Endothelial cell of umbilical vein (primary cell): ENCODE data around the gene CUZD1. TPM values are rescaled to one million over a fixed set of nuclear protein-coding genes. Genes with fewer than 3 reads are reported as not detected.
"Not testable (repeated sequence)": the region's sequence is repeated elsewhere in the genome, so short reads cannot be mapped to it uniquely, and the experiment has no call there.

Source experiments
- BruUV-seq: library from RNA; stranded (reverse); fragments of 400-500 nt; replicated peaks from 2 replicates; lab custom pipeline; 2021; lab: Mats Ljungman, UMichigan
- CTCF ChIA-PET: fragments of 300-600, 350-600 bp; sonication (Branson Sonifier 250); formaldehyde crosslinking; loops from one replicate; lab custom pipeline; 2021; ENCODE audit warnings: antibody characterized with exemption, inconsistent platforms; lab: Charles Lee
- POLR2A ChIA-PET: fragments of 300-600, 350-600 bp; sonication (Branson Sonifier 250); formaldehyde crosslinking; loops from one replicate; lab custom pipeline; 2021; ENCODE audit warnings: antibody characterized with exemption, inconsistent platforms; lab: Charles Lee
- DNase-seq: peaks from one replicate; pipeline ENCODE4 v3.0.0-alpha.2; 2011; ENCODE audit warnings: low read depth, low spot score
- FAIRE-seq: peaks from 2 replicates; lab custom pipeline; 2011; peaks lifted over from hg19 to GRCh38; lab: Jason Lieb, UNC
- H2AFZ ChIP-seq: 2 replicates; pipeline ENCODE4 v1.6.0; 2012; ENCODE audit warnings: low read depth, low read length, control low read depth, inconsistent platforms
- H3K27ac ChIP-seq: 2 replicates; pipeline ENCODE4 v1.5.1; 2011; ENCODE audit warnings: low read depth, mild to moderate bottlenecking, control low read depth, low read length, moderate library complexity; ENCODE audit not compliant: insufficient read depth
- H3K27me3 ChIP-seq, 2 experiments: 2 replicates each; pipeline versions ENCODE4 v1.6.0 to v1.6.1; 2011; ENCODE audit warnings: low read length in 2 of 2, mixed read lengths in 1 of 2; ENCODE audit not compliant: control insufficient read depth in 2 of 2, insufficient read depth in 2 of 2
- H3K36me3 ChIP-seq, 2 experiments: 2 replicates in 1 of 2; 3 replicates in 1 of 2; pipeline ENCODE4 v1.5.1; 2011; ENCODE audit warnings: low read length in 2 of 2, mild to moderate bottlenecking in 1 of 2, moderate library complexity in 1 of 2; ENCODE audit not compliant: control insufficient read depth in 2 of 2, insufficient read depth in 2 of 2; ENCODE audit errors: extremely low read depth in 1 of 2
- H3K4me1 ChIP-seq: 3 replicates; pipeline ENCODE4 v1.5.1; 2011; ENCODE audit warnings: mild to moderate bottlenecking, low read length; ENCODE audit not compliant: control insufficient read depth, insufficient read depth; ENCODE audit errors: extremely low read depth
- H3K4me2 ChIP-seq: 2 replicates; pipeline ENCODE4 v1.6.1; 2011; ENCODE audit warnings: low read length, control low read depth, mixed read lengths; ENCODE audit not compliant: insufficient read depth
- H3K4me3 ChIP-seq, 3 experiments: fragments of 200-600 bp in 1 of 3; sonication (generic), shearing (Covaris generic) in 1 of 3; replicated peaks in 1 of 3; 2 replicates each; pipeline ENCODE4 v1.5.1; 2011 to 2016; ENCODE audit warnings: control low read depth in 3 of 3, low read length in 3 of 3, mild to moderate bottlenecking in 2 of 3, inconsistent platforms in 1 of 3, low read depth in 1 of 3, moderate library complexity in 1 of 3; ENCODE audit not compliant: insufficient read depth in 1 of 3
- H3K79me2 ChIP-seq: 2 replicates; pipeline ENCODE4 v1.6.0; 2012; ENCODE audit warnings: low read length, inconsistent platforms; ENCODE audit not compliant: control insufficient read depth, insufficient read depth
- H3K9ac ChIP-seq: replicated peaks from 2 replicates; pipeline ENCODE3; 2011; ENCODE audit warnings: low read length, control low read depth; ENCODE audit not compliant: insufficient read depth; ENCODE audit errors: extremely low read depth
- H3K9me1 ChIP-seq: replicated peaks from 3 replicates; pipeline ENCODE4 v1.6.0; 2011; ENCODE audit warnings: mild to moderate bottlenecking, low read length; ENCODE audit not compliant: control insufficient read depth, insufficient read depth; ENCODE audit errors: extremely low read depth
- H3K9me3 ChIP-seq: replicated peaks from 2 replicates; pipeline ENCODE4 v1.5.1; 2012; ENCODE audit warnings: low read length, inconsistent platforms; ENCODE audit not compliant: control insufficient read depth, insufficient read depth
- H4K20me1 ChIP-seq: replicated peaks from 2 replicates; pipeline ENCODE3; 2011; ENCODE audit warnings: mild to moderate bottlenecking, low read length; ENCODE audit not compliant: control insufficient read depth, insufficient read depth; ENCODE audit errors: extremely low read depth
- EZH2 ChIP-seq: IDR thresholded peaks from 2 replicates; pipeline ENCODE4 v1.6.1; 2012; ENCODE audit warnings: borderline replicate concordance, low read depth, mild to moderate bottlenecking, moderate library complexity, low read length, inconsistent platforms; ENCODE audit not compliant: severe bottlenecking
- FOS ChIP-seq: IDR thresholded peaks from 2 replicates; pipeline ENCODE4 v1.6.1; 2011; ENCODE audit warnings: mild to moderate bottlenecking, low read length, moderate library complexity, borderline replicate concordance; ENCODE audit not compliant: insufficient read depth
- JUN ChIP-seq: IDR thresholded peaks from 2 replicates; pipeline ENCODE4 v1.6.1; 2011; ENCODE audit warnings: borderline replicate concordance, low read depth; ENCODE audit not compliant: insufficient read length, insufficient read depth
- MYC ChIP-seq: IDR thresholded peaks from one replicate; pipeline ENCODE4 v1.6.1; 2011; ENCODE audit warnings: mild to moderate bottlenecking, low read depth, low read length
- POLR2A ChIP-seq: IDR thresholded peaks from 2 replicates; pipeline ENCODE4 v1.6.1; 2012; ENCODE audit warnings: low read depth, mild to moderate bottlenecking, control low read depth, low read length
- dilution Hi-C: fragments of 300-500 bp; cut with MboI; formaldehyde crosslinking; loops from one replicate; pipeline ENCODE4 v1.15.0; 2019; ENCODE audit warnings: low sequenced_read_pairs; ENCODE audit not compliant: extremely low pct_ligation_motif_present
- intact Hi-C: fragments of 100-400 bp; cut with micrococcal nuclease; formaldehyde crosslinking; loops from one replicate; pipeline ENCODE4 v1.10.0; 2022
- polyA plus RNA-seq, 4 experiments: library from polyadenylated mRNA; depleted of rRNA in 3 of 4; stranded (reverse) in 3 of 4; unstranded in 1 of 4; fragments of >200 nt; gene quantifications; 2 replicates each; pipeline versions ENCODE4 v1.2.1 to v1.2.3, GENCODE V29; 2011 to 2012; ENCODE audit warnings: missing spikeins in 1 of 4
- total RNA-seq: library from RNA; stranded (reverse); gene quantifications from 2 replicates; pipeline ENCODE4 v1.2.3, GENCODE V29; 2021
- TF ChIP-seq, protein P1 (sequence below), 2 donors: IDR thresholded peaks; 1 replicate in 1 of 2; 2 replicates in 1 of 2; pipeline ENCODE4 v1.5.1; 2011; ENCODE audit warnings: low read length in 2 of 2, mild to moderate bottlenecking in 2 of 2, moderate library complexity in 2 of 2, control low read depth in 1 of 2, inconsistent platforms in 1 of 2, low read depth in 1 of 2; ENCODE audit not compliant: insufficient read depth in 1 of 2; ENCODE audit errors: extremely low read depth in 1 of 2

Gene CUZD1
- total and polyA plus RNA-seq, 2 donors (not counting 3 experiments of a cell fraction or from before 2014, with no cell fraction given), result 1.1 to 1.4 TPM

DNA sequence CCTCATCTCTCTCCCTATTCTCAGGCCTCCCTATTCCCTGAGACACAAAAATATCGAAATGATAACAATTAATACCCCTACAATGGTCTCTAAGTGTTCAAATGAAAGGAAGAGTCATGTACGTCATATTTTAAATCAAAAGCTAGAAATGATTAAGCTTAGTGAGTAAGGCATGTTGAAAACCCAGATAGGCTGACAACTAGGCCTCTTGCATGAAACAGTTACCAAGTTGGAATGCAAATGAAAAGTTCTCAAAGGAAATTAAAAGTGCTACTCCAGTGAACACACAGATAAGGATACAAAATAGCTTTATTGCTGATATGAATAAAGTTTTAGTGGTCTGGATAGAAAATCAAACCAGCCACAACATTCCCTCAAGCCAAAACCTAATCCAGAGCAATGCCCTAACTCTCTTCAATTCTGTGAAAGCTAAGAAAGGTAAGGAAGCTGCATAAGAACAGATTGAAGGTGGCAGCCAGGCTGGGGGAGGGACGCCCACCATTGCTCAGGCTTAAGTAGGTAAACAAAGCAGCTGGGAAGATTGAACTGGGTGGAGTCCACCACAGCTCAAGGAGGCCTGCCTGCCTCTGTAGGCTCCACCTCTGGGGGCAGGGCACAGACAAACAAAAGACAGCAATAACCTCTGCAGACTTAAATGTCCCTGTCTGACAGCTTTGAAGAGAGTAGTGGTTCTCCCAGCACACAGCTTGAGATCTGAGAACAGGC is 21.3 kb upstream of the CUZD1 start:
- dilution Hi-C loops, H3K9ac ChIP-seq, H3K9me1 ChIP-seq, POLR2A ChIA-PET, H3K4me2 ChIP-seq, H4K20me1 ChIP-seq, BruUV-seq, H3K27ac ChIP-seq, FAIRE-seq, H3K27me3 ChIP-seq, DNase-seq, H3K4me3 ChIP-seq, H3K9me3 ChIP-seq, H3K36me3 ChIP-seq, H2AFZ ChIP-seq: not testable (repeated sequence)
- intact Hi-C loops, result loop anchor here (10.0 kb wide), 1 partner anchor 492 kb away; the partner anchor contains the start of gene PLEKHA1
- Histone ChIP-seq H3K79me2 (peaks cover 38% of the 10 kb centered on the region), H3K4me1 (peaks cover 26% of the 10 kb centered on the region)
- CTCF ChIA-PET, result interaction anchor here (0.6 kb wide), 1 partner anchor 11 kb away, joined by 3 read pairs; no protein-coding TSS in a partner anchor

DNA sequence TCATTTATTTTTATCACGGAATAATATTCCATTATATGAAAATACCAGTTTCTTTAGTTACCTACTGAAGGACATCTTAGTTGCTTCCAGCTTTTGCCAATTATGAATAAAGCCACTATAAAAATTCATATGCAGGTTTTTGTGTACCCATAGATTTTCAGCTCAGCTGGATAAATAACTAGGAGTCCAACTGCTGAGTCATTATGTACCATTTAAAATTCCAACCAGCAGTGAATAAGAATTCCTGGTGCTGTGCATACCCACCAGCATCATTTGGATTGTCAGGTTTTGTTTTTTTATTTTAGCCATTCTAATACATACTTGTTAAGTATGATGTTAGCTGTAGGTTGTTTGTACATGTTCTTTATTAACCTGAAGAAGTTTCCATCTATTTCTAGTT is 19.2 kb upstream of the CUZD1 start:
- Histone ChIP-seq H3K27me3 (no peaks in the 10 kb centered on the region), H3K79me2 (peaks cover 43% of the 10 kb centered on the region), H3K4me3 (no peak overlapping the region), H3K4me1 (peaks cover 40% of the 10 kb centered on the region), H3K4me2 (peak overlapping the region; percentile 22), H3K27ac (peak overlapping the region; percentile 80), H3K9me3 (no peaks in the 10 kb centered on the region), H3K36me3 (no peaks in the 10 kb centered on the region), H3K9ac (no peak overlapping the region), H4K20me1 (no peaks in the 10 kb centered on the region), H3K9me1 (no peaks in the 10 kb centered on the region), H2AFZ (no peak overlapping the region)
- ChIA-PET POLR2A (no interaction called here), CTCF (no interaction called here)
- peak; percentile 49 for DNase-seq
- BruUV-seq, result no TSS peak
- TF ChIP-seq FOS (peak; percentile 34), POLR2A (no peak), MYC (no peak), EZH2 (no peak), JUN (peak; percentile 31)
- TF ChIP-seq, protein P1, sequence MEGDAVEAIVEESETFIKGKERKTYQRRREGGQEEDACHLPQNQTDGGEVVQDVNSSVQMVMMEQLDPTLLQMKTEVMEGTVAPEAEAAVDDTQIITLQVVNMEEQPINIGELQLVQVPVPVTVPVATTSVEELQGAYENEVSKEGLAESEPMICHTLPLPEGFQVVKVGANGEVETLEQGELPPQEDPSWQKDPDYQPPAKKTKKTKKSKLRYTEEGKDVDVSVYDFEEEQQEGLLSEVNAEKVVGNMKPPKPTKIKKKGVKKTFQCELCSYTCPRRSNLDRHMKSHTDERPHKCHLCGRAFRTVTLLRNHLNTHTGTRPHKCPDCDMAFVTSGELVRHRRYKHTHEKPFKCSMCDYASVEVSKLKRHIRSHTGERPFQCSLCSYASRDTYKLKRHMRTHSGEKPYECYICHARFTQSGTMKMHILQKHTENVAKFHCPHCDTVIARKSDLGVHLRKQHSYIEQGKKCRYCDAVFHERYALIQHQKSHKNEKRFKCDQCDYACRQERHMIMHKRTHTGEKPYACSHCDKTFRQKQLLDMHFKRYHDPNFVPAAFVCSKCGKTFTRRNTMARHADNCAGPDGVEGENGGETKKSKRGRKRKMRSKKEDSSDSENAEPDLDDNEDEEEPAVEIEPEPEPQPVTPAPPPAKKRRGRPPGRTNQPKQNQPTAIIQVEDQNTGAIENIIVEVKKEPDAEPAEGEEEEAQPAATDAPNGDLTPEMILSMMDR (IDR thresholded peaks at IDR 0.05; ENCODE audit: extremely low read depth in 1 of 2, insufficient read depth in 1 of 2, low read depth in 1 of 2, low read length in 2 of 2), result no peak
- dilution Hi-C loops (no loop called here), intact Hi-C loops (loop anchor here (10.0 kb wide), 1 partner anchor 490 kb away; the partner anchor contains the start of gene PLEKHA1)
- no peak for FAIRE-seq
